ENCODE measurements around the gene RALGAPA2. TPM values are rescaled to one million over a fixed set of nuclear protein-coding genes. Genes with fewer than 3 reads are reported as not detected.

RALGAPA2 gene
- total RNA-seq, 1 experiment from 2014 or later = 18.2 TPM

- Mint-ChIP-seq H3K27ac (no peak overlapping the region), H3K36me3 (no peaks in the 10 kb centered on the region), H3K4me3 (no peak overlapping the region), H3K27me3 (ENCODE audit: low read depth) (no peaks in the 10 kb centered on the region), H3K4me1 (0 out of 2 replicates have a peak, but pooled peaks cover 8% of the 10 kb centered on the region), H3K9me3 (peaks cover 7% of the 10 kb centered on the region)
- DNase-seq (ENCODE audit: low spot score) (no peak), ATAC-seq (no peak)
- ChIA-PET CTCF (interaction anchor here (0.5 to 1.5 kb wide), 2 partner anchors 106 to 915 kb away, joined by 3 read pairs; no protein-coding TSS in a partner anchor), POLR2A (no interaction called here)
- no peak for TF ChIP-seq ETV6 (CRISPR knock-in tag; IDR thresholded peaks at IDR 0.05)
- no peak for TF ChIP-seq HMGXB4 (CRISPR knock-in tag; IDR thresholded peaks at IDR 0.05)
Measured at GRCh38 chr20:20699917-20700316, 12.5 kb downstream of the RALGAPA2 start.

- CTCF ChIA-PET = no interaction called here
Measured at GRCh38 chr20:20699144-20699543, 13.3 kb downstream of the RALGAPA2 start.

More at GRCh38 chr20:20699144-20699543, 13.3 kb downstream of the RALGAPA2 start:
- POLR2A ChIA-PET = no interaction called here
- ATAC-seq = no peak
- Mint-ChIP-seq H3K27me3 (ENCODE audit: low read depth) (no peaks in the 10 kb centered on the region), H3K36me3 (no peaks in the 10 kb centered on the region), H3K27ac (no peak overlapping the region), H3K4me1 (0 out of 2 replicates have a peak, but pooled peaks cover under 1% of the 10 kb centered on the region), H3K4me3 (no peak overlapping the region), H3K9me3 (peaks cover 7% of the 10 kb centered on the region)
- TF ChIP-seq ARID4B (CRISPR knock-in tag; IDR thresholded peaks at IDR 0.05; ENCODE audit: borderline replicate concordance) = no peak
- TF ChIP-seq GABPB1 (CRISPR knock-in tag; IDR thresholded peaks at IDR 0.05) = no peak
- no peak for TF ChIP-seq CTCF (IDR thresholded peaks at IDR 0.05)
- TF ChIP-seq NFATC4 (CRISPR knock-in tag; IDR thresholded peaks at IDR 0.05) = no peak
- TF ChIP-seq IRF1 (CRISPR knock-in tag; IDR thresholded peaks at IDR 0.05) = no peak
- no peak for TF ChIP-seq PRDM15 (CRISPR knock-in tag; IDR thresholded peaks at IDR 0.05)
- TF ChIP-seq ZSCAN18 (CRISPR knock-in tag; IDR thresholded peaks at IDR 0.05) = no peak
- TF ChIP-seq TEAD1 (CRISPR knock-in tag; IDR thresholded peaks at IDR 0.05) = no peak
- TF ChIP-seq NR1H2 (CRISPR knock-in tag; IDR thresholded peaks at IDR 0.05) = no peak
- no peak for TF ChIP-seq EMX1 (CRISPR knock-in tag; IDR thresholded peaks at IDR 0.05)
- TF ChIP-seq ZNF671 (CRISPR knock-in tag; IDR thresholded peaks at IDR 0.05) = no peak
- TF ChIP-seq ZNF416 (CRISPR knock-in tag; IDR thresholded peaks at IDR 0.05) = no peak
- TF ChIP-seq CREB1 (CRISPR knock-in tag; IDR thresholded peaks at IDR 0.05) = no peak
- TF ChIP-seq ESRRA (CRISPR knock-in tag; IDR thresholded peaks at IDR 0.05; ENCODE audit: borderline replicate concordance) = no peak
- no peak for TF ChIP-seq ELF4 (CRISPR knock-in tag; IDR thresholded peaks at IDR 0.05; ENCODE audit: low read depth)
- DNase-seq (ENCODE audit: low spot score) = no peak
